ENCODE data around the gene CAPN8.
"Not testable (repeated sequence)": the region's sequence is repeated elsewhere in the genome, so short reads cannot be mapped to it uniquely, and the experiment has no call there.

CAPN8 gene

DNA sequence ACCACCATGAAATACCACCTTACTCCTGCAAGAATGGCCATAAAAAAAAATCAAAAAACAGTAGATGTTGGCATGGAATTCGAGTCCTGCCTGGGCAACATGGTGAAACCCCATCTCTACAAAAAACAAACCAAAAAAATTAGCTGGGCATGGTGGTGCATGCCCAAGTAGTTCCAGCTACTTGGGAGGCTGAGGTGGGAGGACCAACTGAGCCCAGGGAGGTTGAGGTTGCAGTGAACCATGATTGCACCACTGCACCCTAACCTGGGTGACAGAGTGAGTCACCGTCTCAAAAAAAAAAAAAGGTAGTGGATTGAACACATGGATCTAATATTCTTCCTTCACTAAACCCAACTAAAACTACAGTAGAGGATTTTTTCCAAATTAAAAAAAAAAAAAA lies 146.4 kb downstream of the CAPN8 start:
- DNase-seq, result no peak

DNA sequence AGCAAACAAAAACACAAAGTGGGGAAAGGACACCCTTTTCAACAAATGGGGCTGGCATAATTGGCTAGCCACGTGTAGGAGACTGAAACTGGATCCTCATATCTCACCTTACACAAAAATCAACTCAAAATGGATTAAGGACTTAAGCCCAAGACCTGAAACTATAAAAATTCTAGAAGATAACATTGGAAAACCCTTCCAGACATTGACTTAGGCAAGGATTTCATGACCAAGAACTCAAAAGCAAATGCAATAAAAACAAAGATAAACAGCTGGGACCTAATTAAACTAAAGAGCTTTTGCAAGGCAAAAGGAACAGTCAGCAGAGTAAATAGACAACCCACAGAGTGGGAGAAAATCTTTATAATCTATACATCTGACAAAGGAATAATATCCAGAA lies 146.9 kb downstream of the CAPN8 start:
- not testable (repeated sequence) for DNase-seq

DNA sequence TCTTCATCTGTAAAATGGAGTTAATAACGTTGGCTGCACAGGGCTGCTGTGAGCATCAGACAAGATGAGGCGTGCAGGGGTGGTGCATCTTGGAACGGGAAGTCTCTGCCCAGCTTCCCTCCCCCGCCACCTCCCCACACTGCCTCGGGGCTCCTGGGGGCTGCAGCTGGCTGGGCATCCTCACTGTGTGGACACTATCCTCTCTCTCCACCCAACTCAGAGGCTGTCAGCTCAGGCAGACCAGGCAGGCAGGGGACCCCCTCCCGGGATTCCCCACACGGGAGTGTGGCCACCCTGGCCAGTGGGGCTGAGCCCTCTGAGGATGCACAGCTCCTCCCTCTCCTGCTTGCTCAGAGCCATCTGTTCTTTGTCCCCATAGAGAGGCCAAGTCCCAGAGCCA lies 149.6 kb downstream of the CAPN8 start:
- DNase-seq, result no peak

DNA sequence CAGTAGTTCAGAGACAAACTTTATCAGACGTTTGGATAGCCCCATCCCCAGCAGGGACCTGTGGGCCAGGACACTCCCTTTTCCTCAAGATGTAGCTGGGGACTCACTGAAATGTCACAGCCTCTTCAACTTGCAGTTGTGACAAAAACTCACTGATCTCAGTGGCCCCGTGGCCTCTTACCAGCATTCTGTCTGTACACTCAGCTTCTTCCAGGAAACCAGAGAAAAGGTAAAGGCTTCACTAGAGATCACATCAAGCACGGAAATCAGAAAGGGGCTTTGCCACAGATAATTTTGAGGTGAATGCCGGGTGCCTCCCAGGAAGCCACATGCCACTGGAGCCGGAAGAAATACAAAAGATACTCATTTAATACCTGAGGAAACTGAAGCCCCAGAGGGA lies 150.1 kb downstream of the CAPN8 start:
- peak; percentile 64 for DNase-seq

DNA sequence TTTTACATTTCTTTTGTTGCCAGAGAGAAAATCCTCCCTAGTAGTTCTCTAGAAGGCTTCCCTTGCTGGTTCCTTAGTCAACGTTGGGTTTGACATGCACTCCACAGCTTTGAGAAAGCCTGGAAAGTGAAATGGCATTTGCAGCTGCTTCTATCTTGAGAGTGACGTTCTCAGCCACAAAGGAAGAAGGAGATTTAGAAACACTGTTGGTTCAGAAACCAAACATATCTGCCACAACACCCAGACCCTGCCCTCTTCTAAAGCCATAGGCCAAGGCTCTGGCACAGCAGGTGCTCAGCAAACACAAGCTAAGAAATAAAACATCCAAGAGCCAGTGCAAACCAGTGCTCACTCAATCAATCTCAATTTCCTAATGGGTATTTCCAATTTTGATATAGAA lies 150.9 kb downstream of the CAPN8 start:
- DNase-seq, result no peak

DNA sequence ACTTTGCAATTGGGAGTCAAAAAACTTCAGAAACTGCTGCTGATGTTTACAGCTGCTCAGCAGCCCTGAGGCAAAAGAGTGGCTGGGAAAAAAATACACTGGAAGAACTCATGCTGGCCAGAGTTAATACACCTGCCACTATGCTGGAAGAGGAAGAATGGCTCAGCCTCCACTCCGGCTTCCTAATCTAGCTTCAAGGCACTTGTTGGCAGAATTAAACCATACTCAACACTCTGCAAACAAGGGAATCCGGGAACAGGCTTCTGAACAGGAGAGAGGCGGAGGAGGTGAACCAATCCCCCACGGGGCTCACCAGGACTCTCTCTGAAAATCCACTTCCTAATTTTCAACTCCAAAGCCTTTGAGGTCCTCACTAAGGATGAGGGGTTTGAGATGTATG lies 152.2 kb downstream of the CAPN8 start:
- no peak for DNase-seq

DNA sequence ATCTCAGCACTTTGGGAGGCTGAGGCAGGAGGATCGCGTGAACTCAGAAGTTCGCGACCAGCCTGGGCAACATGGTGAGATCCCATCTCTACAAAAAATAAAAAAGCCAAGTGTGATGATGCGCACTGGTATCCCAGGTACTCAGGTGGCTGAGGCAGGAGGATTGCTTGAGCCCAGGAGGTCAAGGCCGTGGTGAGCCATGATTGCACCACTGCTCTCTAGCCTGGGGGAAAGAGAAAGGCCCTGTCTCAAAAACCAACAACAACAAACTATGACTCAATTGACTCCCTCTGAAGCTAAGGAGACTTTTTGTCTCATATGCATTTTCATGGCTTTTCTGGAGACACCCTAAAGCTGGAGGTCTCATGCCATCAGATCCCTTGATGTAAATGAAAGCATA lies 153.4 kb downstream of the CAPN8 start:
- DNase-seq, result no peak

DNA sequence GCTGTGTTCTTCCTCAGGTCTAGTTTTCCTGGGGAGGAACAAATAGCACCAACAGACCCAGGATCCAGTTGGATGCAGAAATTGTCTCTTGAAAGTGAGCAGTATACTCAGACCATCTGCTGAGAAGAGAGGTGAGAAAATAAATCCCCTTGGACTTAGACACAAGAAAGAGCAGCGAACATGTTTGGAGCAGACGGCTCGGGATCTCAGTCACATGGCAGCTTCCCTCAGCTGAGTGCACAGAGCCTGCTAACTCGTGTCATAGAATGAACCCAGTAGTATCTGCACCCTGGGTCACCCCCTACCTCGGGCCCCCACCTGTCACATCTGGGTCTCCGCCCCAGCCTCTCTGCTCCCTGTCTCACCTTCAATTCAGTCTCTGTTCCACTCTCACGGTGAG lies 156.7 kb downstream of the CAPN8 start:
- no peak for DNase-seq

DNA sequence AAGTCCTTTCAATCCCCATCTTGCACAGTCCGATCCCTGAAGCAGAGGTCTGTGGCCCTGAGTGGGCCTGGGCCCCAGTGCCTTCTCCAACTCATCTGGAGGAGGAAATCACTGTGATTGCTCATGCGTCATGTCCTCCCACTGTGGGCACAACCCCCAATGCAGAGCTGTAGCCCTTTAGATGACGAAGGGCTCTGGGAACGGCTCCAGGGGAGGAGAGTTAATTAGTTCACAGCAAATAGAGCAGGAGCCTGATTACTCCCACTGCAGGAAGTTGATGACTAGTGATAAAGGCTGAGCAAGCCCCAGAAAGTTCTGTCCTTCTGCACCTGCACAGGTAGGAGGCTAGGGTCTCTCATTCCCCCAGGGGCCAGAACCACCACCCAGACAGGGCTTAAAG lies 160.8 kb downstream of the CAPN8 start:
- no peak for DNase-seq

DNA sequence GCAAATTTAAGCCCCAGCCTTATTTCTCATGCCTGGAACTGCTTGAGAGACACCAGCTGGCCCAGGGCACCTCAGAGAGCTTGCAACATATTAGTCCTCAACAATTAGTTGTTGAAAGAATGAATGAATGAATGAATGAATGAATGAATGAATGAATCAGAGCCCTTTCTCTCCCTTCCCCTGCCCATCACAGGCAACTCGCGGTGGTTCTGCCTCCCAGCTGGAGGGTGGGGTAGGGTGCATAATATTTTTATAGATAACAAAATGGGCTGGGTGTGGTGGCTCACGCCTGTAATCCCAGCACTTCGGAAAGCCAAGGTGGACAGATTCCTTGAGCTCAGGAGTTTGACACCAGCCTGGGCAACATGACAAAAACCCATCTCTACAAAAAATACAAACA lies 162.2 kb downstream of the CAPN8 start:
- no peak for DNase-seq

DNA sequence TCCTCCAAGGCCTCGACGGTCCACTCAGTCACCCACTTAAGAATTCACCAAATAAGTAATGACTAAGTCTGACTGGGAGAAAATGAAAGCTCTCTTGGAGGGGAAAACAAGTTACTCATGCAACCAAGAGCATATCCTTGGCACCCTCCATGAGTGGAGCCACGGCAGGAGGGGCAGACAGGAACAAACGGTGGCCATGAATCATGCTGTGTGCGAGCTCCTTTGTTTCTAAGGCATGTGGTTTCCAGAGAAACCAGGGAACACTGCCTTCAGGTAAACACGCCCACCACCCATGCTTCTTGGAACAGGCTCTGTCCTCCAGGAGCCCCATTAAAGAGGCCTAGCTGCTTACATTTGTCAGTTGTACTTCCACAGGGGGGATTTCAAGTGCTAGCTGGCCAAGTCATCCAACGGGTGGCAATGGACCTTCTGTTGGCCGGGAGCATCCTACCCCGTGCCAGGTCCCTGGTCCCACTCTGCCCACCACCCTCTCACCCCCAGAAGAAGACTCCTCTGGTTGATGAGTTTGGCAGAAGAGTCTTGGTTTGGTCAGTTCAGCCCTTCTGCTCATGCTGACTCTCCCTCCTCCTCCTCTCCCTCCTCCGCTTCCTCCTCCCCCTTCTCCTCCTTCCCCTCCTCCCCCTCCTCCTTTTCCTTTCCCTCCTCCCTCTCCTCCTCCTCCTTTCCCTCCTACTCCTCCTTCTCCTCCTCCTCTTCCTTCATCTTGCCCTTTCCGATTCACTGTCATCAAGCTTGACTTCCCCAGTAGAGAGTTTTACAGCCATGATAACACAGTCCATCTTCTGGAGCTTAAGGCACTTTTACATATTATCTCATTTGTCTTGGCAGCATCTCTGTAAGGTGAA lies 164.7 kb downstream of the CAPN8 start:
- no peak for DNase-seq

DNA sequence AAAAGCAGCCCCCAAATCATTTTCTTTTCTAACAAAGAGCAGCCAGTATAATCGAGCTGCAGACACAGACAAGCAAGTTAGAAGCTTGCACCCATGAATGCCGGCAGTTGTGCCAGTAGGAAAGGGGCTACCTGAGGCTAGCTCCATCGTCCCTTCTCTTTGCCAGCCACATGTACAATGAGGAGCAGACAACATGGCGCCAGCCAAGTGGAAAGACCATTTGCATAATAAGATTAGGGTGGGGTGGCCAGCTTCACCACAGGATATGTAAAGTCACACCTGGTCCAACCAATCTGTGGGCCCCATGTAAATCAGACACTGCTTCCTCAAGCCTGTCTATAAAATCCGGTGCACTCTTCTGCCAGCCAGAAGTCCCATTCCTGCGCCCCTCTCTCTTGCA lies 168.6 kb downstream of the CAPN8 start:
- no peak for DNase-seq

DNA sequence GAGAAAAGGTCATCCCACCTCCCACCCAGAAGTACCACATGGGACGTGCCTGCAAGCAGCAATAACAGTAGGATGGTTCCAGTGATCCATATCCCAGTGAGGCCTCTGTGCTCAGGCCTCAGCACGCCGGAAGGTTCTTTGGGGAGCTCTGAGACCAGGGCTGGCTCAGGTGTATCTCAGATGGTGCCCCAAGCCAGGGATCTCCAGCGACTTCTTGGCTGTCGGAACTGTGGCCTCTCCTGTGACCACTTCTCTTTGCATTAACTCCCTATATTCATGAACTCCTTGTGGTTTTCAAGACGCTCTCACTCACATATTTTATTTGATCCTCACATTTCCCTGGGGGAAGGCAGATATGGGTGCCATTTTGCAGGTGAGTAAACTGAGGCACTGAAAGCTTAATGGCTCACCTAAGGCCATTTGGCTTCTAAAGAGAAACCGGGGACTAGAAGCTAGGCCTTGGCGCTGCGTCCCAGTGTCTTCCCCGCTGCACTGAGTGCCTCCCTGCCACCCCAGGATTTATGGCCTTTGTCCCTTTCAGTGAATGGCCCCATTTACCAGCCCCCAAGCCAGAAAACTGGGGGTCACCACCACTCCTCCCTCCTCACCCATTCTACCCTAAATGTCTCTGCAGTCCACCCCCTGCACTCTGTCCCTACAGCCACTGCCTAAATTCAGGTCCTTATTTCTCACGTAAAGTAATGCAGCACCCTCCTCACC lies 170.4 kb downstream of the CAPN8 start:
- no peak for DNase-seq

DNA sequence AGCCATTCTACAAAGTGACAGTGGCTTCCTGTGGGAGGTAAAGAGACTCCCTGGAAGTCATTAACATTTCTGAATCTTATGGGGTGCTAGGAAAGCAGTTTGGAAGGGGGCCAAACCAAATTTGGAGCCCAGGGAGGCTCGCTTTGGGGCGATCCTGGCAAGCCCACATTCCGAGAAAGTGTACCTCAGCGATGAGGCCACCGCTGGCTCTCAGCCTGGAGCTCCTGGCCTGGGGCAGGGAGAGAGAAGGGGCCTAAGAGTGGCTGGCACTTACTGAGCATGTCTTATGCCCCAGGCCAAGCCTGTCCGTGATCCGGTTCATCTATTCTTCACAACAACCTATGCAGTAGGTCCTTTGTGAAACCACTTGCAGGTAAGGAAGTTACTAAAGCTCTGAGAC lies 173.5 kb downstream of the CAPN8 start:
- DNase-seq, result no peak

Data from CD4-positive, alpha-beta T cell treated with Interleukin-4 for 4 hours (primary cell).